Ramos (cell line): ENCODE measurements around the gene KDM3A.
"Not testable (repeated sequence)": the region's sequence is repeated elsewhere in the genome, so short reads cannot be mapped to it uniquely, and the experiment has no call there.

ENCODE experiments used
- in situ Hi-C: fragments of 300-500 bp; cut with MboI; formaldehyde crosslinking; loops from one replicate; pipeline ENCODE4 v1.14.3; 2022; ENCODE audit warnings: low sequenced_read_pairs; ENCODE audit not compliant: unreplicated experiment

KDM3A gene

DNA sequence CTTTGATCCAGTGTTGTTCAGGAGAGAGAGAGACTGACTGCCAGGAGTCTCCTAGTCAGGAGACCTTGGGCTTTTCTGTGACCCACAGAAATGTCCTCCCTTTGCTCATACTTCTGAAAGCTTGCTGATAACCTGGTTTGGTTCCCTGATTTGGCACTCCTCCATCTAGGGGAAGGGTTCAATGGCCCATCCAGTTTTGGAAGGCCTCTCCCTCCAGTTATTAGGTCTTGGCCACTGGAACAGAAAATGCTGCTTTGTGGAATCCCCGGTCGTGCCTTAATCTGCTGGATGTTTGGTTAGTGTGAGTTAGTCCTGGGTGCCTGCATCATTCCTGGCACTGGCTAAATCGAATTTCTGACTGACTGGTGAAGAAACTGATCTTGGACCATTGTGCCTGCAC lies 35.7 kb downstream of the KDM3A start:
- in situ Hi-C loops = no loop called here

GRCh38 chr2:86477349-86477748 lies 36.2 kb downstream of the KDM3A start:
- in situ Hi-C loops = no loop called here

- in situ Hi-C loops = no loop called here
These were observed 38.9 kb downstream of the KDM3A start for GRCh38 chr2:86480105-86480504.

- in situ Hi-C loops = no loop called here
These were observed 40.9 kb downstream of the KDM3A start for GRCh38 chr2:86482034-86482433.

DNA sequence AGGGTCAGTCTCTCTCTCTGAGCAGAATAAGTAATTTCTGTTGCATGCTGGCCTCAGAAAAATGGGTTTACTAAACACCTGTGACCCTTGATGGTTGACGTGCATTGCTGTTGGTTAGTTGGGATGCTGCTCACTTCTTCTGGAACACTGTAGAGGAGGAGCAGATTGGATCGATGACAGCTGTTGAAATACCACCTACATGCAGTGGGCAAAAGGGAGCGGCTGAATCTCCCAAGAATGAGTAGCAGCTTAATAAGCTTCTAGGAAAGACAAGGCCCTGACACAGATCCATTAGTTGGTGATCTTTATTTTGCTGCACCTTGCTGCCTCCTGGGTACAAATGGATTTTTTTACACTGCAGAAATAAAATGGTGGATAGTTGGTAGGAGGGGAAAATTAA lies 43.2 kb downstream of the KDM3A start:
- in situ Hi-C loops = no loop called here

DNA sequence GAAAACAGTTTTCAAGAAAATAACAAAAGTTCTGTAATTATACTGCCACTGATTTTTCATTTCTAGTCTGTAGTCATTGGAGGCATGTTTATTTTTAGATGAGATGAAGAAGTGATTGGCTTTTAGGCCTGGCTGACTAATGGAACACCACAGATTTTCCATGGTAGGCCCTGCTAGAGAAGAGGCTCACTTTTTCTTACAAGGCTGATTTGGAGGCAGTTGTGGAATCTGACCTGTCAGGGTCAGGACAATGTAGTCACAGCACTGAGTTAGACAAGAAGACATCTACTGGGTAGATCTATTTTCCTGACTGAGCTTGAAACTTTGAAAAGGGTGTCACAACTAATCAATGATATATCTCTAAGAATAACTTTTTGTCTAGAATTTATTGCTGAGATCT lies 43.9 kb downstream of the KDM3A start:
- in situ Hi-C loops = no loop called here

GRCh38 chr2:86485802-86486201 lies 44.6 kb downstream of the KDM3A start:
- in situ Hi-C loops = no loop called here

GRCh38 chr2:86487062-86487461 lies 45.9 kb downstream of the KDM3A start:
- in situ Hi-C loops = no loop called here

- in situ Hi-C loops = no loop called here
These were observed 47.5 kb downstream of the KDM3A start for GRCh38 chr2:86488561-86489250.

DNA sequence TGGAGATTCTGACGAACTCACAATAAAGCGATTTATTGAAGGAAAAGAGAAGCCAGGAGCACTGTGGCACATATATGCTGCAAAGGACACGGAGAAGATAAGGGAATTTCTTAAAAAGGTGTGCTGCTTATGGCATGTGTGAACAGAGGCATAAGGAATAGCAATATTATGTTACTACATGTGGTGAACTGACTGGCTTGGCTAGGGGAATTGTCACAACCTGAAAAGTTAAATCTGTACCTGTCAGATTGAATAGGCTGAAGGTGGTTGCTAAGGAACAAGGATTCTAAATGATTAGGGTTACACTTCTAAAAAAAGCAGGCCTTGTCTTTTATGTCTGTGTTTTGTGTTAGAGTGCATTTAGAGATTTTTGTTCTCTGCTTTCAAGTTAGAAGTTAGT lies 48.4 kb downstream of the KDM3A start:
- in situ Hi-C loops = no loop called here

GRCh38 chr2:86490245-86490644 lies 49.1 kb downstream of the KDM3A start:
- in situ Hi-C loops = no loop called here

GRCh38 chr2:86491088-86491487 lies 49.9 kb downstream of the KDM3A start:
- in situ Hi-C loops = no loop called here

DNA sequence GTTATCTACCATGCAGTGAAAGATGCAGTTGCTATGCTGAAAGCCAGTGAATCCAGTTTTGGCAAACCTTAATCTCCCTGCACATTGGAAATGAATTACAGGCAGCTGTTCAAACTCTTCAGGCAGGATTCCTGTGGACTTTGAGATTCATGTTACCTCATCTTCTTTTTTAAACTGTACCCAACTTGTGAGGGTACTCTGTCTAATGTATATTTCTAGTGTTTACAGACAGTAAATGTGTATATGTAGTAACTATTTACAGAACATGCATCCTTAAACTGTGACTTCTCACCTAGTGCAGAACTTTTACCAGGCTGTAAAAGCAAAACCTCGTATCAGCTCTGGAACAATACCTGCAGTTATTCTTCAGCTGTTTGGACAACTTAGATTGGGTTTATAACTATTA lies 50.9 kb downstream of the KDM3A start:
- in situ Hi-C loops = no loop called here

- in situ Hi-C loops = not testable (repeated sequence)
These were observed 55.2 kb downstream of the KDM3A start for GRCh38 chr2:86496391-86496790.

DNA sequence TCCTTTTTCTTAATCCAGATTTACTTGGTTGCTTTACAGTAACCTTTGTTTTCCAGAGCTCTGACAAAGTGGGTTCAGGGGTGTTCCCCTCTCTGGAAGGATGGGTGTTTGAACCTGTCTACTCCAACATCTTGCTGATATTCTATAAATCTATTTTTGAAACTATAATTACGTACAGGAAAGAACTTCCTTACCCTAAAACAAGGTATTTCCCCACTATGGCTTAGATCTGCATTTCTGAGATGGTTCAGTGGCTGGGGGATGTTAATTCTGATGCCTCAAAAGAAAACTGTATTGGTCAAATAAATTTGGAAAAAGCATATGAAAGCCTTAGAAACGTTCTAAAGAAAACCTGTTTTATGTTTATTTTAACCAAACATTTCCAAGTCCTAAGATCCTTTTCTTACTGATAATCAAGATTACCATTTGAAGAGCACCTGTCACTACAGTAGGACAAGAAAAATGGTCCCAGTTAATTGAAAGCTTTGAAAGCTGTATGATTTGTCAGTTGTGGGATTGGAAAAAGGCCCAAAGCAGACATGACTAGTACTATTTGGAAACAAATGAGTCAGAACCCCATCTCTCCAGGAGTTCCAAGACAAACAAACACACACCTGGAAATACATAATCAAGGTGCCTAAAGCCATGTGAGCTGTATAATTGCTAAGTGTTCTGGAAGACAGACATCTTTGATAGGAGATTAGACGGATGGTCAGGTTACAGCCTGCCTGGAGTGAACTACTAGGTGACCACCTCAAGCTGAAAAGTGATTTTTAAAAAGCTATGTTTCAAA lies 57.5 kb downstream of the KDM3A start:
- in situ Hi-C loops = no loop called here

GRCh38 chr2:86499326-86499725 lies 58.2 kb downstream of the KDM3A start:
- in situ Hi-C loops = no loop called here

DNA sequence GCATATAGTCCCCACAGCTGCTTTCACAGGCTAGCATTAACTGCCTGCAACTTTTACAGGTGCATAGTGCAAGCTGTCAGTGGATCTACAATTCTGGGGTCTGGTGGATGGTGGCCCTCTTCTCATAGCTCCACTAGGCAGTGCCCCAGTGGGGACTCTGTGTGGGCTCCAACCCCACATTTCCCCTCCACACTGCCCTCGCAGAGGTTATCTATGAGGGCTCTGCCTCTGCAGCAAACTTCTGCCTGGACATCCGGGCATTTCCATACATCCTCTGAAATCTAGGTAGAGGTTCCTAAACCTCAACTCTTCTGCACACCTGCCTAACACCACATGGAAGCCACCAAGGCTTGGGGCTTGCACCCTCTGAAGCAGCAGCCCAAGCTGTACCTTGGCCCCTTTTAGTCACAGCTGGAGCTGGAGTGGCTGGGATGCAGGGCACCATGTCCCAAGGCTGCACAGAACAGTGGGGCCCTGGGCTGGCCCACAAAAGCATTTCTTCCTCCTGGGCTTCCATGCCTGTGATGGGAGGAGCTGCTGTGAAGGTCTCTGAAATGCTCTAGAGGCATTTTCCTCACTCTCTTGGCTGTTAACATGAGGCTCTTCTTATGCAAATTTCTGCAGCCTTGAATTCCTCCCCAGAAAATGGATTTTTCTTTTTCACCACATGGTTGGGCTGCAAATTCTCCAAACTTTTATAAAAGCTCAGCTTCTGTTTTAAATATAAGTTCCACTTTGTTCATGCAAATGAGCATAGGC lies 59.3 kb downstream of the KDM3A start:
- in situ Hi-C loops = no loop called here

DNA sequence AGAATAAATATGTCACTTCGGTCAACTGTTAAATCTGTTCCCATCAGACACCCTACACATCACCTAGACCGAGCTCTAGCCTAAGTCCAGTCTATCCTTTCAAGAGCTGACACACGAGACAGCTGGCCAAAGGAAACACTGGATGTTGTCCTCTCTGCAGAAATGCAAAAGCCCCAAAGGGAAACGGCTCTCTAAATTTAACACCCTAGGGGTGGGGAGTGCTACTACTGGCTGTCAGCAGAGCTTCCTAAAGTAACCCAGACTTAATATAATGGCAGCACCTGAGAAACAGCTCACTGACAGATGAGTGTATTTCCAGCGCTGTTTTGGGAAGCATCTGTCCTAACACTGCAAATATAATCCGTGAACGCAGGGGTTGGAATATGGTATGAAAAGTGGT lies 66.4 kb downstream of the KDM3A start:
- in situ Hi-C loops = no loop called here

DNA sequence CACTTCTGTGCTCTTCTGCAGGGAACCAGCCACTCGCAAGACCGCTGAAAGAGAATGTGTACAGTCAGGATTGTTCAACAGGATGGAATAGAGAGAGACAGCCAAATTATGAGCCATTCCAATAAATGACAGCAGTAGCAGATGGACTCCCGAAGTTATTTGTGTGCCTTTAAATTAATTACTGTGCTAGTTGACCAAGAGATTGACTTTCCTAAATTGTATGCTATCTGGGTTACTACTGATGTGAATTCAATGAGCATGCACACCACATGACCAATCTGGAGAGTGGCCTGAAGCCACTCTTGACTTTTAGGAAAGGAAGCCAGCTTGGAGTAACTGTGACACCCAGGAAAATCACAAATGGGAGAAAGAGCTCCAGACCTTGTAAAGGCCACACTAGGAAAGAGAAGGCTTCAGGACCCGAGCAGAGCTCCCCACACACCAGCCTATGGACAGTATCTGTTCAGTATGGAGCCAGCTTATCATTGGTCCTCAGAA lies 69.3 kb downstream of the KDM3A start:
- in situ Hi-C loops = no loop called here

- in situ Hi-C loops = no loop called here
These were observed 70.9 kb downstream of the KDM3A start for GRCh38 chr2:86512034-86512433.

- in situ Hi-C loops = no loop called here
These were observed 71.7 kb downstream of the KDM3A start for GRCh38 chr2:86512892-86513291.
